DLD1 (cell line): ENCODE results near the gene LRRC4B.

ENCODE experiments used
- in situ Hi-C: cut with HindIII; loops from 2 replicates; pipeline ENCODE4 v1.10.0; 2017; ENCODE audit warnings: low sequenced_read_pairs

The LRRC4B gene

DNA sequence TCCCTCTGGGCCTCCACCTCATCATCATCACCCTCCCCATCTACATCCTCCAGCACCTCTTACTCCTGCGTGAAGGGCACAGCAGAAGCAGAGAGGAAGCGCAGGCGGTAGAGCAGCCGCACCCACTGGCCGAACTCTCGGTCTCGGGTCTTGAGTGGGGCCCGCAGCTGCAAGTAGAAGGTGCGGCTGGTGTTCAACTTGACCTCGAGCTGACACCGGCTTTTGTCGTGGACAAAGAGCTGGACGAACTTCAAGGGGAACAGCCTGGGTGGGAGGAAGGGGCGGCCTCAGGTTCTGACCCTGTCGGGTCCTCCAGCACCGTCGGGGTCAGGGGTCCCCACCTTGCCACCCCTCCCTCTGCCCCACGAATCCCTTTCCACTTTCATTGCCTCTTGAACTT is 100.7 kb downstream of the LRRC4B start:
- in situ Hi-C loops = no loop called here
